IMR-90 (cell line): ENCODE data around the gene COPZ1. TPM values are rescaled to one million over a fixed set of nuclear protein-coding genes. Genes with fewer than 3 reads are reported as not detected.

Experiments
- ATAC-seq: fragments of 200-7000 bp; cut with Tn5 transposase; 2 replicates; pipeline ENCODE4 v1.9.1; 2020; ENCODE audit warnings: low read depth, mild to moderate bottlenecking, moderate library complexity
- BruUV-seq: library from RNA; stranded (reverse); fragments of 400-500 nt; replicated peaks from 2 replicates; lab custom pipeline; 2021; lab: Mats Ljungman, UMichigan
- CTCF ChIA-PET: fragments of 300-600 bp; formaldehyde crosslinking; extraction: SDS; loops from one replicate; lab custom pipeline; 2021; ENCODE audit warnings: antibody characterized with exemption; lab: Yijun Ruan, JAX
- POLR2A ChIA-PET: fragments of 300-600 bp; sonication (Branson Sonifier 250); formaldehyde crosslinking; loops from one replicate; lab custom pipeline; 2022; ENCODE audit warnings: antibody characterized with exemption; ENCODE audit not compliant: unreplicated experiment; lab: Charles Lee
- DNase-seq: peaks from one replicate; pipeline ENCODE4 v3.0.0; 2013
- H2AFZ ChIP-seq: replicated peaks from 2 replicates; pipeline ENCODE3; 2013; ENCODE audit warnings: low read length, mild to moderate bottlenecking; ENCODE audit not compliant: poor library complexity
- H2AK5ac ChIP-seq: 2 replicates; pipeline ENCODE4 v1.6.1; 2013; ENCODE audit warnings: low read depth, low read length, inconsistent platforms
- H2AK9ac ChIP-seq: replicated peaks from 2 replicates; pipeline ENCODE3; 2013; ENCODE audit warnings: mild to moderate bottlenecking, low read depth, low read length, moderate library complexity; ENCODE audit not compliant: poor library complexity
- H2BK120ac ChIP-seq: 2 replicates; pipeline ENCODE4 v1.6.1; 2013; ENCODE audit warnings: low read depth, low read length, inconsistent platforms
- H2BK15ac ChIP-seq: 3 replicates; pipeline ENCODE4 v1.6.1; 2013; ENCODE audit warnings: low read depth, low read length, inconsistent platforms
- H2BK20ac ChIP-seq: 2 replicates; pipeline ENCODE4 v1.6.1; 2013; ENCODE audit warnings: low read depth, mild to moderate bottlenecking, inconsistent platforms, low read length, moderate library complexity
- H2BK5ac ChIP-seq: 2 replicates; pipeline ENCODE4 v1.6.1; 2013; ENCODE audit warnings: mild to moderate bottlenecking, low read depth, low read length, inconsistent platforms; ENCODE audit not compliant: poor library complexity, severe bottlenecking
- H3K14ac ChIP-seq: replicated peaks from 2 replicates; pipeline ENCODE4 v1.6.1; 2013; ENCODE audit warnings: low read depth, low read length, inconsistent platforms
- H3K18ac ChIP-seq: 2 replicates; pipeline ENCODE4 v1.6.1; 2013; ENCODE audit warnings: low read depth, low read length, control low read depth
- H3K23ac ChIP-seq: 2 replicates; pipeline ENCODE4 v1.6.1; 2013; ENCODE audit warnings: low read depth, low read length, inconsistent platforms
- H3K27ac ChIP-seq: 2 replicates; pipeline ENCODE4 v1.5.1; 2013; ENCODE audit warnings: mild to moderate bottlenecking, control low read depth, low read length; ENCODE audit not compliant: insufficient read depth
- H3K27me3 ChIP-seq: 2 replicates; pipeline ENCODE4 v1.6.1; 2013; ENCODE audit warnings: low read length; ENCODE audit not compliant: control insufficient read depth, insufficient read depth
- H3K36me3 ChIP-seq: 2 replicates; pipeline ENCODE4 v1.6.1; 2013; ENCODE audit warnings: low read length, mixed read lengths; ENCODE audit not compliant: control insufficient read depth, insufficient read depth
- H3K4ac ChIP-seq: 2 replicates; pipeline ENCODE4 v1.6.1; 2013; ENCODE audit warnings: low read depth, low read length, inconsistent platforms
- H3K4me1 ChIP-seq: 2 replicates; pipeline ENCODE4 v1.6.1; 2013; ENCODE audit warnings: low read length, mixed read lengths; ENCODE audit not compliant: control insufficient read depth, insufficient read depth
- H3K4me2 ChIP-seq: 2 replicates; pipeline ENCODE4 v1.6.1; 2013; ENCODE audit warnings: low read depth, mild to moderate bottlenecking, control low read depth, low read length, moderate library complexity
- H3K4me3 ChIP-seq: 2 replicates; pipeline ENCODE4 v1.5.1; 2013; ENCODE audit warnings: low read depth, mild to moderate bottlenecking, control low read depth, low read length, moderate library complexity; ENCODE audit not compliant: insufficient read depth
- H3K56ac ChIP-seq: 2 replicates; pipeline ENCODE4 v1.6.1; 2013; ENCODE audit warnings: low read length, inconsistent platforms; ENCODE audit not compliant: insufficient read depth; ENCODE audit errors: extremely low read depth
- H3K79me1 ChIP-seq, 2 experiments: 2 replicates each; pipeline ENCODE4 v1.6.1; 2013; ENCODE audit warnings: low read length in 2 of 2, inconsistent platforms in 1 of 2, low read depth in 1 of 2
- H3K9ac ChIP-seq: 2 replicates; pipeline ENCODE4 v1.6.1; 2013; ENCODE audit warnings: low read depth, low read length, control low read depth
- H3K9me1 ChIP-seq: 2 replicates; pipeline ENCODE4 v1.6.1; 2013; ENCODE audit warnings: low read length, inconsistent platforms; ENCODE audit not compliant: insufficient read depth
- H3K9me3 ChIP-seq: 2 replicates; pipeline ENCODE4 v1.6.1; 2013; ENCODE audit warnings: low read length; ENCODE audit not compliant: control insufficient read depth, insufficient read depth
- H4K20me1 ChIP-seq: 2 replicates; pipeline ENCODE4 v1.6.1; 2013; ENCODE audit warnings: low read length, inconsistent platforms; ENCODE audit not compliant: insufficient read depth
- H4K5ac ChIP-seq: 2 replicates; pipeline ENCODE4 v1.6.1; 2013; ENCODE audit warnings: mild to moderate bottlenecking, low read depth, low read length, control low read depth
- H4K8ac ChIP-seq, 2 experiments: 2 replicates each; pipeline ENCODE4 v1.6.1; 2013; ENCODE audit warnings: low read depth in 2 of 2, low read length in 2 of 2, control low read depth in 1 of 2, inconsistent platforms in 1 of 2
- H4K91ac ChIP-seq: 2 replicates; pipeline ENCODE4 v1.6.1; 2013; ENCODE audit warnings: low read depth, low read length, inconsistent platforms; ENCODE audit not compliant: insufficient read depth
- SMC3 ChIP-seq: fragments of 150-350 bp; IDR thresholded peaks from 2 replicates; pipeline ENCODE4 v1.6.1; 2016; ENCODE audit warnings: low read depth, mild to moderate bottlenecking, antibody characterized with exemption, low read length, moderate library complexity
- WGBS, 2 experiments: methylation state at CpG; one replicate each; pipeline versions ENCODE4 v1.1.5 to v1.1.7; 2013; ENCODE audit warnings: missing lambda C conversion rate in 2 of 2; ENCODE audit not compliant: insufficient read length in 1 of 2; ENCODE audit errors: extremely low coverage in 2 of 2; 5-methylcytosine and 5-hydroxymethylcytosine counted together
- dilution Hi-C: fragments of 300-500 bp; cut with HindIII; formaldehyde crosslinking; loops from one replicate; pipeline ENCODE4 v1.14.3; 2018; ENCODE audit warnings: low sequenced_read_pairs; ENCODE audit not compliant: unreplicated experiment
- in situ Hi-C: fragments of 300-500 bp; cut with MboI; formaldehyde crosslinking; loops from 3 replicates; pipeline ENCODE4 v1.14.3; 2019; ENCODE audit warnings: low sequenced_read_pairs, inconsistent platforms, mixed read lengths
- intact Hi-C: fragments of 100-400 bp; cut with micrococcal nuclease; formaldehyde crosslinking; loops from 2 replicates; pipeline ENCODE4 v1.10.0; 2022
- polyA plus RNA-seq, 3 experiments: library from polyadenylated mRNA; depleted of rRNA; stranded (reverse); fragments of >200 nt; gene quantifications; 2 replicates each; pipeline ENCODE4 v1.2.3, GENCODE V29; 2012; ENCODE audit warnings: low replicate concordance in 1 of 3
- total RNA-seq: library from RNA; depleted of rRNA; stranded (reverse); fragments of >200 nt; gene quantifications from 2 replicates; pipeline ENCODE4 v1.2.3, GENCODE V29; 2012
- TF ChIP-seq, protein P1 (sequence below): conservative IDR thresholded peaks from 2 replicates; pipeline ENCODE4 v1.5.1; 2012; ENCODE audit warnings: mild to moderate bottlenecking, low read depth, low read length, improper control_type of control experiment

The COPZ1 gene
- total and polyA plus RNA-seq, 2 of the 4 experiments (the other 2 are of a cell fraction), result 187 to 382 TPM

DNA sequence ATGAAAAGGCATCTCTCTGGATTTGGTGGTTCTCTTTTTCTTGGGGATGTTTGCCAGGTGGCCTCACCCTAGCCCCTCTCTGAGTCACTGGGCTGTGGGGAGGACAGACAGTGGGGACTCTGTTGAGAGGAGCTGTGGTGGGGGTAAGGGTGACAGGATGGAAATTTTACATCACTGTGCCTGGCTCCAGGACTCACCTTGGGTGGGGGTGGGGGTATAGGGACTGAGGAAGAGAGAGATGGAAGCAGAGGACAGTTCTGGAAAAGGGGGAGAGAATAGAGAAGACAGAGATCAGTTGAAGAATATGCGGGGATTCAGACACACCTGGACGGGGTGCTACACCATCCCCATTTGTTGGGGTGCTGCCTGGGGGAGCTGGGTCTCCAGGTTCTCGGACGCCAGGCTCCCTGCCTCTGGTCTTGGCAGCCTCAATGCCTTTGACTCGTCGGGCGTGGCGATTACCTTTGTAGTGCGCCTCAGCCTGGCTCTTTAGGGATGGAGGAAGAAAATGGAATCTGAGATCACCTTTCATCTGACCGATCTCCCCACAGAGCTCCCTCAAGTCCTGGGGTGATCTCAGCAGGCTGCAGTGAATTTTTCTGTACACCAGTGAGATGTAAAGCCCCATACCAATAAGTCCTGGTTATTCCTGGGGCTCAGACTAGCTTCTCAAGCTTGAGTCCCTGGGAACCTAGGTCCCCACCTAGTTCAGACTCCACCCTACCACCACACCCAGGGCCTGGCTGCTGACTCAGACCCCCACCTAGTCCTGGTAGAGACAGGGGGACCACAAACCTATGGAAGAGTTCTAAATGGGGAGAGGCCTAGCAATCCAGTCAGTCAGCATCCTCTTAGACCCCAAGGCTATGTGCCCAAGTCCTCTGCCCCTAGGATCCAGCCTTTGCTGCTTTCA is 49.0 kb downstream of the COPZ1 start:
- POLR2A ChIA-PET, result no interaction called here
- dilution Hi-C loops, result no loop called here

More for the DNA sequence above, 49.0 kb downstream of the COPZ1 start:
- DNase-seq (no peak), ATAC-seq (no peak)
- Histone ChIP-seq H3K27me3 (no peaks in the 10 kb centered on the region), H3K4me3 (no peak overlapping the region), H2AK5ac (no peak overlapping the region), H3K18ac (no peak overlapping the region), H3K9me3 (no peaks in the 10 kb centered on the region), H3K9ac (no peak overlapping the region), H2BK5ac (no peak overlapping the region), H3K4me1 (peaks cover 8% of the 10 kb centered on the region; the same call in 1 of the 2 replicates), H2AFZ (no peak overlapping the region), H2BK15ac (no peak overlapping the region), H3K27ac (no peak overlapping the region), H3K56ac (no peak overlapping the region), H2BK20ac (no peak overlapping the region), H2BK120ac (no peak overlapping the region), H4K5ac (no peak overlapping the region), H4K8ac (no peak overlapping the region), H4K91ac (no peak overlapping the region), H3K79me1 (0 out of 4 replicates have a peak, but pooled peaks cover 0 to 6% of the 10 kb centered on the region in 2 experiments), H3K23ac (no peak overlapping the region), H3K36me3 (peaks cover 1% of the 10 kb centered on the region; the same call in 1 of the 2 replicates), H3K4ac (no peak overlapping the region), H3K4me2 (no peak overlapping the region), H3K14ac (no peak overlapping the region), H3K9me1 (no peaks in the 10 kb centered on the region; the same call in 1 of the 2 replicates), H2AK9ac (peak overlapping the region; percentile 70), H4K20me1 (no peaks in the 10 kb centered on the region)
- no CpG with 5 or more reads among the region's 10 CpGs for WGBS, 2 experiments
- CTCF ChIA-PET, result no interaction called here
- no TSS peak for BruUV-seq
- no peak for TF ChIP-seq SMC3
- TF ChIP-seq, protein P1, sequence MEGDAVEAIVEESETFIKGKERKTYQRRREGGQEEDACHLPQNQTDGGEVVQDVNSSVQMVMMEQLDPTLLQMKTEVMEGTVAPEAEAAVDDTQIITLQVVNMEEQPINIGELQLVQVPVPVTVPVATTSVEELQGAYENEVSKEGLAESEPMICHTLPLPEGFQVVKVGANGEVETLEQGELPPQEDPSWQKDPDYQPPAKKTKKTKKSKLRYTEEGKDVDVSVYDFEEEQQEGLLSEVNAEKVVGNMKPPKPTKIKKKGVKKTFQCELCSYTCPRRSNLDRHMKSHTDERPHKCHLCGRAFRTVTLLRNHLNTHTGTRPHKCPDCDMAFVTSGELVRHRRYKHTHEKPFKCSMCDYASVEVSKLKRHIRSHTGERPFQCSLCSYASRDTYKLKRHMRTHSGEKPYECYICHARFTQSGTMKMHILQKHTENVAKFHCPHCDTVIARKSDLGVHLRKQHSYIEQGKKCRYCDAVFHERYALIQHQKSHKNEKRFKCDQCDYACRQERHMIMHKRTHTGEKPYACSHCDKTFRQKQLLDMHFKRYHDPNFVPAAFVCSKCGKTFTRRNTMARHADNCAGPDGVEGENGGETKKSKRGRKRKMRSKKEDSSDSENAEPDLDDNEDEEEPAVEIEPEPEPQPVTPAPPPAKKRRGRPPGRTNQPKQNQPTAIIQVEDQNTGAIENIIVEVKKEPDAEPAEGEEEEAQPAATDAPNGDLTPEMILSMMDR, result no peak
- in situ Hi-C loops (loop anchor here (10.0 kb wide), 1 partner anchor 379 kb away; no protein-coding TSS in a partner anchor), intact Hi-C loops (no loop called here)
